AG04449 (cell line): ENCODE results near the gene OCIAD1.
A peak's percentile ranks its signal among the peaks of the same experiment; 100 is the strongest.

Source experiments
- CTCF ChIA-PET: fragments of 350-600 bp; formaldehyde crosslinking; extraction: SDS; loops from one replicate; lab custom pipeline; 2021; ENCODE audit warnings: antibody characterized with exemption; lab: Yijun Ruan, JAX
- POLR2A ChIA-PET: fragments of 400-600, 350-600 bp; formaldehyde crosslinking; extraction: SDS; loops from one replicate; lab custom pipeline; 2020; ENCODE audit warnings: antibody characterized with exemption, inconsistent platforms; lab: Yijun Ruan, JAX
- DNase-seq: peaks from one replicate; pipeline ENCODE4 v3.0.0-alpha.2; 2010; ENCODE audit warnings: low read depth, low spot score
- H3K4me3 ChIP-seq: 2 replicates; pipeline ENCODE4 v1.5.1; 2011; ENCODE audit warnings: low read depth, mild to moderate bottlenecking, control low read depth, low read length
- CTCF ChIP-seq: IDR thresholded peaks from one replicate; pipeline ENCODE4 v1.5.1; 2011; ENCODE audit warnings: mild to moderate bottlenecking, moderate library complexity, low read length, control low read depth, inconsistent platforms; ENCODE audit not compliant: insufficient read depth; ENCODE audit errors: missing control alignments

The OCIAD1 gene

GRCh38 chr4:48830706-48831531 lies at the start of gene OCIAD1:
OCIAD1 (plus strand) TSS chr4:48831088; CDS start chr4:48832625, 1,537 bp downstream.
- ChIA-PET POLR2A (interaction anchor here (0.6 to 1.0 kb wide), 2 partner anchors 50 to 252 kb away, joined by 3 to 4 read pairs; no protein-coding TSS in a partner anchor), CTCF (interaction anchor here (0.9 kb wide), 1 partner anchor 133 kb away, joined by 3 read pairs; no protein-coding TSS in a partner anchor)
- no peak for TF ChIP-seq CTCF
- H3K4me3 ChIP-seq = peak within 1 kb of the TSS; percentile 99
- DNase-seq = peak; percentile 95

DNA sequence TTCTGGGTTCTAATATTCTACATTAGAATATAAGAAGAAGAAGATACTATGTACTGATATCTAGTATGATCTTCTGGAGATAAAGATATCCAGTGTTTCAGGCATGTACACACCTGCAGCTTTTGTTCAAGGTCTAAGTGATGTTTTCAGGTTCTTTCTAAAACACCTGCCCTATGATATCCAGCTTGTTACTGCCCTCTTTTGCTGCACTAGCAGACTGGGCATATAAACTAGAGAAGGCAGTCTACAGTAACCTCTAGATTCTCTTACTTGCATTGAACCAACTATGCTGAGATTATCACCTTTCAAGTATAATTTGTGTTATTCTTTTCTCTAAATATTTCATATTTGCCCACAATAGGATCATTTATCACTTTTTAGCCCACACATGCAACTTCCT lies 48.9 kb upstream of the OCIAD1 start:
- ChIA-PET CTCF (no interaction called here), POLR2A (no interaction called here)
- DNase-seq = no peak
- TF ChIP-seq CTCF = no peak
- no peak overlapping the region for H3K4me3 ChIP-seq

DNA sequence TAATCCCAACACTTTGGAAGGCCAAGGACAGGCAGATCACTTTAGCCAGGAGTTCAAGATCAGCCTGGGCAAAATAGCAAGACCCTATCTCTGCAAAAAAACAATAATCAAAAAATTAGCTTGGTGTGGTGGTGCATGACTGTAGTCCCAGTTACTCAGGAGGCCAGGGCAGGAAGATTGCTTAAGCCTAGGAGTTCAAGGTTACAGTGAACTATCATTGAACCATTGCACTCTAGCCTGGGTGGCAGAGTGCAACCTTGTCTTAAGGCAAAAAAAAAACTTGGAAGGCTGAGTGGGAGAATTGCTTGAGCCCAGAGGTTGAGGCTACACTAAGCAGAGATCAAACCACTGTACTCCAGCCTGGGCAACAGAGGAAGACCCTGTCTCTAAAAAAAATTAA lies 45.6 kb upstream of the OCIAD1 start:
- ChIA-PET POLR2A (no interaction called here), CTCF (interaction anchor here (1.3 kb wide), 1 partner anchor 177 kb away, joined by 4 read pairs; no protein-coding TSS in a partner anchor)
- H3K4me3 ChIP-seq = no peak overlapping the region
- no peak for DNase-seq
- no peak for TF ChIP-seq CTCF

DNA sequence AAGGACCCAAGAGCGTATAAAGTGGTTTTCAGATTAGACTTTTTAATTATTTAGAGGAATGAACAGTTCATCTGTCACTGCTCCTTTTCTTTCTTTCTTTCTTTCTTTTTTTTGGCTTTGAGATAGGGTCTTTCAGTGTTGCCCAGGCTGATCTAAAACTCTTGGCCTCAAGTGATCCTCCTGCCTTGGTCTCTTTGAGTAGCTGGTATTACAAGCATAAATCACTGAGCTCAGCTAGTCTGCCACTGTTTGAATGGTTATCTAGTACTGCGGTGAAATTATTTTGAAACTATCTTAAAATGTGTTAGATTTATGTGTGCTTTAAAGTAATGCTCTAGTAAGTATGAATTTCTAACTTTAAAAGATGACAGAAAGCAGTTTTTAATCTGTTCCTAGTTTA lies 44.3 kb upstream of the OCIAD1 start:
- no peak for DNase-seq
- ChIA-PET POLR2A (no interaction called here), CTCF (no interaction called here)
- TF ChIP-seq CTCF = no peak
- H3K4me3 ChIP-seq = no peak overlapping the region

DNA sequence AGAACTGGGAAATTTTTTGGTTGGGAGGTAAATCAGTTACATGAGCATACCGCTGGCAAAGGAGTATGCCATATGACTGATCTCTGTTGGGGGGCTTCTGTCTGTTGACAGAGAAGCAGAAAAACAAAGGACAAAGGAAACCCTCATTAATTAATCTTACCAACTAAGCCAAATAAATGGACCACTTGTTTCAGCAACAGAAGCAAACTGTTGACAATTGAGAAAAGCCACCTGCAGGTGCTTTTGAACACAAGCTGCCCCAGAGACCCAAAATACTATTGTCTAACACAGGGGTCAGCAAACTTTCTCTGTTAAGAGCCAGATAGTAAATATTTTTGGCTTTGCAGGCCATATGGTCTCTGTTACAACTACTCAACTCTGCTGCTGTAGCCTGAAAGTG lies 43.8 kb upstream of the OCIAD1 start:
- no peak for TF ChIP-seq CTCF
- CTCF ChIA-PET = no interaction called here
- no peak for DNase-seq
- POLR2A ChIA-PET = no interaction called here
- H3K4me3 ChIP-seq = no peak overlapping the region

DNA sequence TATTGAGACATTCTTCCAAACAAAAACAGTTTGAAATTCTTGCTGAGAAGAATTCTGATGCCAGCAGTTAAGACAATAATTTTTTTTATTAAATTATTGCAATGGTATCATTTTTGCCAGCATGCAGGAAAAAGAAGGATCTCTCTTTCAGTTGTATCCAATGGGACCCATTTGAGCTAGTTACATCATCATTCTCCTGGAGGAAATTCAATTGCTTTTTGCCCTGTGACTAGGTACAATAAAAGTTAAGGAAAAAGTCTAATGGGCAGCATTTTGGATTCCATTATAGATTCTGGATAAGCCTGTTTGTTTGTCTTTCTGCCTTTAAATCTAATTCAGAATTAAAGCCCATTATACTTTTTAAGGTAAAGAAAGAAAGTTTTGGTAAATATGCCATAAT lies 40.3 kb upstream of the OCIAD1 start:
- CTCF ChIA-PET = interaction anchor here (0.8 kb wide), 1 partner anchor 11 kb away, joined by 3 read pairs; no protein-coding TSS in a partner anchor
- DNase-seq = no peak
- H3K4me3 ChIP-seq = no peak overlapping the region
- POLR2A ChIA-PET = no interaction called here
- no peak for TF ChIP-seq CTCF
